ENCODE measurements around the gene IL32.

The IL32 gene, protein sequence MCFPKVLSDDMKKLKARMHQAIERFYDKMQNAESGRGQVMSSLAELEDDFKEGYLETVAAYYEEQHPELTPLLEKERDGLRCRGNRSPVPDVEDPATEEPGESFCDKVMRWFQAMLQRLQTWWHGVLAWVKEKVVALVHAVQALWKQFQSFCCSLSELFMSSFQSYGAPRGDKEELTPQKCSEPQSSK

DNA sequence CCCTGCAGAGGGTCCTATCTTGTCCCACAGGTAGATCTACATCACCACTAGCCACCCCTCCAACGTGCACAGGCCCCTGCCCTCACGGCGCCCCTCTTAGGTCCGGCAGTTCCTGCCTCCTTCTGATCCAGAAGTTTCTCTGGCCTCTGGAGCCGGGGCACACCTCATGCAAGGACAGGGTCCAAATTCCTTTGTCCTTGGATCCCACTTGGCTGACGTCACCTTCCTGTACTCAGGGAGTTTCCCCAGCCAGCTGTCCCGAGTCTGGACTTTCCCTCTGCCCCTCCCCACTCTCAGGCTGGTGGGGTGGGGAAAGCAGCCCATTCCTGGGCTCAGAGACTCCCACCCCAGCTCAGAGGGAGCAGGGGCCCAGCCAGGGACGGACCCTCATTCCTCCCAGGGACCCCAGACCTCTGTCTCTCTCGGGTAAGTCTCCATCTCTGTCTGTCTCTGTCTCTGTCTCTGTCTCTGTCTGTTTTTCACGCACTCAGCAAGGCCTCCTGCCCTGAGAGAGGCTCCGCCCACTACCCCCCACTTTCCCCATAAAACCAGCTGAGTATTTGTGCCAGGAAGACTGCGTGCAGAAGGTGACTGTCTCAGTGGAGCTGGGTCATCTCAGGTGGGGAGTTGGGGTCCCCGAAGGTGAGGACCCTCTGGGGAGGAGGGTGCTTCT, at the start of gene IL32:
TSS of gene IL32 (plus strand) at position 572 of the 673 bp plus-strand sequence. CDS start 172 bp downstream, outside the sequence.
- DNase-seq (ENCODE audit: low spot score), result no peak

DNA sequence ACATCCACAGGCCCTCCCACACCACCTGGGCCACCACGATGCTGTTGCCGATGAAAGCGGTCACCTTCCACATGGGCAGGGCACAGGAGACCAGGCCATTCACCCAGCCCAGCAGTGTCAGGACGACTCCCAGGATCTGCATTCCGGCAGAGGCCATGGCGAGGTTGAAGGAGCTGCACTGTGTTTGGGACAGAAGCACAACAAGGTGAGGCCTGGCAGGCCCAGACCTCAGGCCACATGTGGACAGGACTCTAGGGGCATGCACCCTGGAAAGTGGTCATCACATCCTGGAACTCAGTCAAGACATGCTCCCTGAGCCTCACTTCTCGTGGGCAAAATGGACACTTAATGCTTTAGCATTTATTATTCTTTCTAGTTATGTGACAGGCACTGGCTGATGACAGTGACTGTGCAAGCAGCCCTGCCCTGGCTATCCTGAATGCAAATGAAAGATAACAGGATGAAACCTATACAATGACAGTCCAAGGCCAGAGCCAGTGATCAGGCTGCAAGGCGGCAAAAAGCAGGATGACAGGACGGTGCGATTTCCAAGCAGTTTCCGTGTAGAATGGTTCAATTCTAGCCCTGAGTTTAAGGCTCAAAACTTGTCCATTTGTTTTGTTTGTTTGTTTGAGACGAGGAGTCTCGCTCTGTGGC, 49.4 kb upstream of the IL32 start:
- DNase-seq (ENCODE audit: low spot score), result peak; percentile 33

DNA sequence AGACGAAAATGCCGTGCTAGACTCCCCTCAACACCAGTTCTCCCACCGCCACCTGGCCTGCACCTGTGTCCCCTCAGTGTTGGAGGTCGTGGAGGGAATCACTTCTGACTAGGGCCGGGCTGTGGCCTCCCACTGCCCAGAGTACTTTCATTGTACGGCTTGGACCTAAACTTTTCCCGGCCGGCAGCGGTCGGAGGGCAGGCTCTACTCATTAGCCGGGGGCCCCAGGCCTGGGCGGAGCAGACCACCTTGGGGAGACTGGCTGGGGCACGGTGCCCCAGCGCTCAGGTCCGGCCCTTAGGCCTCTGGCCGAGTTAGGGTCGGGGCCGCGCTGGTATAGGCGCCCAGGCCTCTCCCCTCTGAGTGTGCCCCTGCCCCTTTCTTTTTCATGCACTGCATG, 48.1 kb upstream of the IL32 start:
- DNase-seq (ENCODE audit: low spot score), result no peak

DNA sequence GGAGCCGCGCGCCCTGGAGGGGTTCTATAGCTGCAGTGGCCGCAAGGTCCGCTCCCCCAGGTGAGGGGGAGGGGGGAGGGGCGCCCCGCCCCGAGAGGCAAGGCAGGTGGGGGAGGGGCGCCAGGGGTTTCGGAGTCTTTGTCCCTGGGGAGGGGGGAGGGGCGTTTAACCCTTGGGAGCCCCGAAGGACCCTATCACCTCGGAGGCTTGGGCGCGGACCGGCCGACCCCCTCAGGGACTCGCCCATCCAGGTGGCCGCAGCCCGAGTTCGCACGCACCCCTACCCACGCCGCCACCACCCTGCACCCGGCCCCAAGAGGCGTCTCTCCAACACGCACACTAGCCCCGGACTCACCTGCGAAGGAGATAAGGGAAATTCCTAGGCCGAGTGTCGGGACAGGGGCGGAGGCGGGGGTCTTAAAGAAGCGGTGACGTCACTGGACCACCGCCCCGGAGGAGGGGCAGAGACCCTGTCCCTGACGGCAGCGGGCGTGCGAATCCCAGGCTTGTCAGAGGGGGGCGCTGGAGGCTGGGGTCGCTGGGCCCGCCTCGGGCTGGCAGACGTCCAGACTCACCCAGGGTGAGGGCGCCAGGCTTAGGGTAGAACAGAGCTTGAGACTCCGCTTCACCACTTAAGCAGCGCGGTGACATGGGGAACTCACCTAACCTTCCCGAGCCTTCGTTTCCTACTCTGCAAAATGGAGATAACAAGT, 47.5 kb upstream of the IL32 start, which contains the start of gene CLDN6:
TSS of gene CLDN6 (minus strand) at position 390 of the 713 bp plus-strand sequence. CDS start 2,162 bp downstream, outside the sequence.
- DNase-seq (ENCODE audit: low spot score), result peak; percentile 9

DNA sequence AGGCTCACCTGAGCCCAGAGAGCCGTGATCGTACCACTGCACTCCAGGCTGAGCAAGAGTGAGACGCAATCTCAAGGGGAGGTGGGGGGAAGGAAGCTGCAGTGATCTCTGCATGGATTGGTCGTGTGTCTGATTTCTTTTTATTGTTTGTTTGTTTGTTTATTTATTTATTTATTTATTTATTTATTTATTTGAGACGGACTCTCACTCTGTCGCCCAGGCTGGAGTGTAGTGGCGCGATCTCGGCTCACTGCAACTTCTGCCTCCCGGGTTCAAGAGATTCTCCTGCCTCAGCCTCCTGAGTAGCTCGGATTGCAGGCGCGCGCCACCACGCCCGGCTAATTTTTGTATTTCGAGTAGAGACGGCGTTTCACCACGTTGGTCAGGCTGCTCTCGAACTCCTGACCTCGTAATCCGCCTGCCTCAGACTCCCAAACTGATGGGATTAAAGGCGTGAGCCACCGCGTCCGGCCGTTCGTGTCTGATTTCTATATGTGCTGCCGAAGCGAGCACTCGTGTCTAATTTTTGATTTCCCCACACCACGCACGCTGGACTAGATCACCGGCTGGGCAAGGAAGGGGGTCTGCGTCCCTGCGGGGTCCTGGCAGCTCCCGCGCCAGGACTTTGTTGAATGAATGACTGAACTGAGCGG, 45.7 kb upstream of the IL32 start:
- DNase-seq (ENCODE audit: low spot score), result no peak

DNA sequence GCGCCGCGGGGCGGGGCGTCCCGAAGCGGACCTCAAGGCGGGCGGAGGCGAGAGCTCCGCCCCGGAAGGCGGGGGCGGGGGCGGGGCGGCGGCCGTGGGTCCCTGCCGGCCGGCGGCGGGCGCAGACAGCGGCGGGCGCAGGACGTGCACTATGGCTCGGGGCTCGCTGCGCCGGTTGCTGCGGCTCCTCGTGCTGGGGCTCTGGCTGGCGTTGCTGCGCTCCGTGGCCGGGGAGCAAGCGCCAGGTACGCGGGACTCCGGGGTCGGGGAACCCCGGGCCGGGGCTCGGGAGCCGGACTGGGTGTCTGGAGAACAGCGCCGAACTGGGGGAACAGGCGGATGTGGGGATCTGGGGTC, 45.2 kb upstream of the IL32 start, which contains the start of gene TNFRSF12A:
TSS of gene TNFRSF12A (plus strand) at position 122 of the 357 bp plus-strand sequence. CDS start at position 152, 30 bp downstream.
- DNase-seq (ENCODE audit: low spot score), result peak; percentile 83

DNA sequence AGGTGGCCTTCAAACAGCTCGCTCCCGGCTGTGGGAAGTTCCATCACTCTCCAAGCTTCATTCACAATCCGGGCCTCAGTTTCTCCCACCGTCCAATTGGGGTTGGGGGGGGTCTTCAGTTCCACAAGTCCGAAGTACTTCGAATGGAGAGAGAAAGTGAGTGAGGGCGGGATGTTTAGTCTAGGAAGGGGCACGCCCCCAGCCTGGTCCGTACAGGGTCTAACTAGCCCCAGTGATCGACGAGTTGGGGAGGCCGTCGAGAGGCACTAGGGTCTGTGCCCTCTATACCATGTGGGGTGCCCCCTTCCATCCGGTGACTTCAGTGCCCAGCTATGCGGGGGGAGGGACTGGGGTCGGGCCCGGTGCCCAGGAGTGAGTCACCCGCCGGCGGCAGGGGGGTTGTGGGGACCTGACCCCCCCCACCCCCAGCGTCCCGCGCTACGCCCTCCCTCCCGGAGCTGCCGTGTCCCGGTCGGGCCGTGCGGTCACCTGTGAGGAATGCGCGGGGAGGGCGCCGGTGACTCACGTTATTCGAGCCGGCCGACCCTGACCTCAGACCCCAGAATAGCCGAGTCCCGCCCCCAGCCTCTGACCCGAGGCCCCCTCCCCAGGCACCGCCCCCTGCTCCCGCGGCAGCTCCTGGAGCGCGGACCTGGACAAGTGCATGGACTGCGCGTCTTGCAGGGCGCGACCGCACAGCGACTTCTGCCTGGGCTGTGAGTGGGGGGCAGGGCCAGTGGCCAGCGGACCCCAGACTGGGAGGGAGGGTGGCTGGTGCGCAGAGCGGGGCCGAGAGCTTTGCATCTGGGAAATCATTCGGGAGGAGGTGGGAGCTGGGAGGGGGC, 44.6 kb upstream of the IL32 start:
- DNase-seq (ENCODE audit: low spot score), result peak; percentile 49

DNA sequence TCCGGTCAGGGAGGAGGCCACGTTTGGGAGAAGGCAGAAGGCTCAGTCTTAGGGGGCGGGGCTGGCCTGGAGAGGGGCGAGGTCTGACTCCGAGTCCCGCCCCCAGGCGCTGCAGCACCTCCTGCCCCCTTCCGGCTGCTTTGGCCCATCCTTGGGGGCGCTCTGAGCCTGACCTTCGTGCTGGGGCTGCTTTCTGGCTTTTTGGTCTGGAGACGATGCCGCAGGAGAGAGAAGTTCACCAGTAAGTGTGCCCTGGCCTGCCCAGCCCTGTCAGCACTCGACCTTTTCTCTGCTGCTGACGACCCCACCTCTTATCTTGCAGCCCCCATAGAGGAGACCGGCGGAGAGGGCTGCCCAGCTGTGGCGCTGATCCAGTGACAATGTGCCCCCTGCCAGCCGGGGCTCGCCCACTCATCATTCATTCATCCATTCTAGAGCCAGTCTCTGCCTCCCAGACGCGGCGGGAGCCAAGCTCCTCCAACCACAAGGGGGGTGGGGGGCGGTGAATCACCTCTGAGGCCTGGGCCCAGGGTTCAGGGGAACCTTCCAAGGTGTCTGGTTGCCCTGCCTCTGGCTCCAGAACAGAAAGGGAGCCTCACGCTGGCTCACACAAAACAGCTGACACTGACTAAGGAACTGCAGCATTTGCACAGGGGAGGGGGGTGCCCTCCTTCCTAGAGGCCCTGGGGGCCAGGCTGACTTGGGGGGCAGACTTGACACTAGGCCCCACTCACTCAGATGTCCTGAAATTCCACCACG, 43.8 kb upstream of the IL32 start:
- peak; percentile 72 for DNase-seq (ENCODE audit: low spot score)

DNA sequence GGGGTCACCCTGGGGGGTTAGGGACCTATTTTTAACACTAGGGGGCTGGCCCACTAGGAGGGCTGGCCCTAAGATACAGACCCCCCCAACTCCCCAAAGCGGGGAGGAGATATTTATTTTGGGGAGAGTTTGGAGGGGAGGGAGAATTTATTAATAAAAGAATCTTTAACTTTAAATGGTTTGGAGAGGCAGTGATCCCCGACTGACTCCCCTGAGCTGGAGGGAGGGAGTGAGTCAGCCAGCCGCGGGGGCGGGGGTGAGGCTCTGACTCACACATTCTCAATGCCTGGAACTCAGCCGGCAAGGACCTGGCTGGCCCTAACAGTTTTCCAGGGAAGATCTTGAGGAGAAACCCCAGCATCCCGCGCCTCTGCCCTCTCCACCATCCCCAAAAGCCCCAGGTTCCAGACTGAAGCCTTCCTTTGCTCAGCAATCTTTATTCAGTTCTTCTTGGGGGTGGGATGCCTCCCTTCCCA, 43.2 kb upstream of the IL32 start:
- DNase-seq (ENCODE audit: low spot score), result peak; percentile 84

DNA sequence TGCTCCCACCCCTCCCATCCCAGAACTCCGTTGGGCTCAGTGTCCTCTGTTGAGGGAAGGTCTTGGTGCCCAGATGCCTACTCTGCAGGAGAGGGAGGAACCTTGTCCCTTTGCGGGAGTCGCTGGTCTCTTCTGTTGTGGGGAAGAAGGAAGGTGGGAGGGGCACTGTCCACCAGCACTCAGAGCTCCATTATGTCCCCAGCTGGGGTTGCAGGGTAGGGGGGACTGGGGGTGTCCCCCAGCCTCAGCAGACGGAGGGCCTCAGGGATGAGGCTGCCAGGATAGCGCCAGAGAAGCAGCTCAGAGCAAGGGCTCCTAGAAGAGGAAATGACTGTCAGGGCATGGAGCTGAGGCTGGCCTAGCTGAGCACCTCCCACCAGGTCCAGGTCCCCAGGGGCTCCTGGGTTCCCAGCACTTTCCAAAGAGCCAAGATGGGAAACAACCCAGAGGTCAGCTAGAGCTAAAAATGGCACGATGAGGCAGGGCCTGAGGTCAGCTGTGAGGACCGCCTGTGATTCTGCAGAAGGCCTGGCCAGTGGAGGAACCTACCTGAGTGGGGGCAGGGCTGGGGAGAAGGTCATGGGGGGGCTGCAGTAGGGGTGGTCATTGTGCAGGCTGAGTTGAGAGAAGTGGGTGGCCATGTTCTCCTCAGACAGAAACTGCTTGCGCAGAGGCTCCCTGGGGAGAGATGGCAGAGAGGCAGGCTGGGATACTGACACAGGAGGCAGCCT, 42.6 kb upstream of the IL32 start:
- DNase-seq (ENCODE audit: low spot score), result no peak

DNA sequence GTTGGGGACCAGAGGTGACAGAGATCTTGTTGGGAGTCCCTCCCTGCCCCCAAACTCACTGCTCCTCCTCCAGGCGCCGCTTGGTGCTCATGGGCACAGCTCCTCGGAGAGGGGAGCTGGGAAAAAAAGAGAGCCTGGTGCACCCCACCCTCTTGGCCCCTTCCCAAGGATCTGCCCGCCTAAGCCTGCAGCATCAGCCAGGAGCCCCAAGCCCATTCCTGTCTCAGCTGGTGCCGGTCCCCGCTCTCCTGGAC, 42.1 kb upstream of the IL32 start:
- peak; percentile 34 for DNase-seq (ENCODE audit: low spot score)

DNA sequence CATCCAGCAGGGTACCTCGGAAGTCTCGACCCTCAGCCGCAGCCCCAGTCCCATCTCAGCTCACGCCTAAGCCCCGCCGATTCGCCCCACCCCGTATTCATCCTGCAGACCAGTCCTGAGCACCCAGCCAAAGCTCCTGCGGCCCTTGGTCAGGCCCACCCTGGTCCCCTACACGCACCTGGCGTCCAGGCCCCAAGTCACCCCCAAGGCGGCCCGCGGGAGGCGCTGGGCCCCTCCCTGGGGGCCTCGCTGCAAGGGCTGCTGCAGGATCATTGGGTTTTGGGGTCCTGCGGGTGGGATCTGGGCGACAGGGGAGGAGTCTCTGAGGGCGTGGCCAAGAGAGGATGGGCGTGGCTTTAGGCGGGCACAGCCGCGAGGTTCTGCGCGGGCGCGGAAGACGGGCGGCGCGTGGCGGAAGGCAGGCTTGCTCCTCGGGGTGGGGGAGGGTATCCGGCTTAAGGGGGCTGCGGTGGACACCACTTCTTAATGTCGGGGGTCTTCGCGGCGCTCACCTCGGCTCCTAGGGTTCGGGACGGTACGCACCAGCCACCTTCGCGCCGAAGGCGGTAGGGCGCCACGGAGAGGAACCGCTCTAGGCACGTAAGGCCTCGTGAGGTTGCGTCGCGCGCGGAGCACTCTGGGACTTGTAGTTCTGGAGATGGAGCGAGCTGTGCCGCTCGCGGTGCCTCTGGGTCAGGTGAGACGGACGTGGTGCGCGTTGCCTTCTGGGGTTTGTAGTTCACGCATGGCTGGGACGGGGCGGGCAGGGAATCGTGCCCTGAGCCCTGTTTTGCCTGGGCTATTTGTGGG, 41.6 kb upstream of the IL32 start, which contains the start of the genes HCFC1R1 and THOC6:
TSS of gene HCFC1R1 (minus strand) at position 274 of the 810 bp plus-strand sequence. CDS start at position 273, 1 bp downstream.
TSS of gene THOC6 (plus strand) at position 367 of the 810 bp plus-strand sequence. CDS start at position 659, 292 bp downstream.
- peak; percentile 98 for DNase-seq (ENCODE audit: low spot score)

DNA sequence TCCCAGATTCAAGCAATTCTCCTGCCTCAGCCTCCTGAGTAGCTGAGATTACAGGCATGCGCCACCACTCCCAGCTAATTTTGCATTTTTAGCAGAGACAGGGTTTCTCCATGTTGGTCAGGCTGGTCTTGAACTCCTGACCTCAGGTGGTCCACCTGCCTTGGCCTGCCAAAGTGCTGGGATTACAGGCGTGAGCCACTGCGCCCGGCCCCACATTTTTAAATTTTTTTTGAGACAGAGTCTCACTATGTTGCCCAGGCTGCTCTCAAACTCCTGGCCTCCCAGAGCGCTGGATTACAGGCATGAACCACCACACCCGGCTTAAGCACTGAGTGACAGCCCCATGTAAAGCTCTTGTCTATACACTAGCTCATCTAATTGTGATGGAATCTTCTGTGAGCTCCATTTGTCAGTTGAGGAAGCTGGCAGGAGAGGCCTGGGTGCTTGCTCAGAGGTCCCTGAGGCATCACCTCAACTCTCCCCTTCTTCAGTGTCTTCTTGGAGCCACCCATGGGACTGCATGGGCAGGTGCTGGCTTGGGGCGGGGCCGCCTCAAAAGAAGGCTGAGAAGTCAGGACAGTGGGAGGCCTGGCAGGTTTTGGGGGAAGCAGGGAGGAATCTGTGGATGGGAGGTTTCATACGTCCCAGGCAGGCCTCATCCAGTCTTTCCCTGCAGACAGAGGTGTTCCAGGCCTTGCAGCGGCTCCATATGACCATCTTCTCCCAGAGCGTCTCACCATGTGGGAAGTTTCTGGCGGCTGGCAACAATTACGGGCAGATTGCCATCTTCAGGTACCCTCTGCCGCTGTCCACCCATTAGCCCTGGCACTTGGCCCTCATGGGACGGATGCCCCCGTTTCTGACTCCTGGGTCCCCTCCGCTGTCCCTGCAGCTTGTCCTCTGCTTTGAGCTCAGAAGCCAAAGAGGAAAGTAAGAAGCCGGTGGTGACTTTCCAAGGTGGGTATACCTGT, 40.1 kb upstream of the IL32 start:
- DNase-seq (ENCODE audit: low spot score), result no peak

DNA sequence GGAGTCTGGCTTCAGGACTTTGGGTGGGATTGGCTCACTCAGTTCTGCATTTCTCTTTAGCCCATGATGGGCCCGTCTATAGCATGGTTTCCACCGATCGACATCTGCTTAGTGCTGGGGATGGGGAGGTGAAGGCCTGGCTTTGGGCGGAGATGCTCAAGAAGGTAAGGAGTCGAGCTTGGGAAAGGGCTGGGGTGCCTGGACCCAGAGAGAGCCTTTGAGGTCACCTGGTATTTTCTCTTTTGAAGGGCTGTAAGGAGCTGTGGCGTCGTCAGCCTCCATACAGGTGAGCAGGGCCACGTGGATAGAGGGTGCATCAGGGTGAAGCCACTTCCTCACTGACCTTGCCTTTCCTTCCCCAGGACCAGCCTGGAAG, 39.4 kb upstream of the IL32 start:
- no peak for DNase-seq (ENCODE audit: low spot score)

DNA sequence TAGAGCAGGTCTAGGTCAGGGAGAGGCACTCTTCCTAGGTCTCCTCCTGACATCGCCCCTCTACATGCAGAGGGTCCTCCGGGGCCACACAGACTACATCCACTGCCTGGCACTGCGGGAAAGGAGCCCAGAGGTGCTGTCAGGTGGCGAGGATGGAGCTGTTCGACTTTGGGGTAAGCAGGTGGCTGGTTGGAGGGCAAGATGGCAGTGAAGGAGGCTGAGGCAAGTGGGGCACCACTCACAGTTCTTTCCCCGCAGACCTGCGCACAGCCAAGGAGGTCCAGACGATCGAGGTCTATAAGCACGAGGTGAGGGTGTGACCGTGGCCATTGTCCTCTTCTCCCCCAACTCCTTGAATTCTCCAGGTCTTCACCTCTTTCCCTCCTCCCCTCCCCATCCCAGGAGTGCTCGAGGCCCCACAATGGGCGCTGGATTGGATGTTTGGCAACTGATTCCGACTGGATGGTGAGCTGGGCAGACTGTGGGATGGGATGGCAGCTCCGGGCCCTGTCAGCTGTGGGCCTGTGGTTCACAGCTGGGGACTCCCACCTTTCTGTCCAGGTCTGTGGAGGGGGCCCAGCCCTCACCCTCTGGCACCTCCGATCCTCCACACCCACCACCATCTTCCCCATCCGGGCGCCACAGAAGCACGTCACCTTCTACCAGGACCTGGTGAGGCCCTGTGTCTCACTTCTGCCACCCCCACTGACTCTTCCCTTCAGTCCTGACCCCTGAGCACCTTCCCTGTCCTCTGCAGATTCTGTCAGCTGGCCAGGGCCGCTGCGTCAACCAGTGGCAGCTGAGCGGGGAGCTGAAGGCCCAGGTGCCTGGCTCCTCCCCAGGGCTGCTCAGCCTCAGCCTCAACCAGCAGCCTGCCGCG, 38.6 kb upstream of the IL32 start:
- DNase-seq (ENCODE audit: low spot score), result no peak

DNA sequence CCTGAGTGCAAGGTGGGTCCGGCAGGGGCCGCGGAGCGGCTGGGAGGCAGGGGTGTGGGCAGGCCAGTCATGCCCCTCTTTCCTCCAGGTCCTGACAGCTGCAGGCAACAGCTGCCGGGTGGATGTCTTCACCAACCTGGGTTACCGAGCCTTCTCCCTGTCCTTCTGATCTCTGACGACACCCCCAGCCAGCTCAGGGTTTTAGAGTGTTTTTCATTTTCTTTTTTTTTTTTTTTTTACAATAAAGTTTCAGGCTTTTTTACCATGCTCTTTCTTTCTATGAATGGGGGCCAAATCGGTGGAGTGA, 38.0 kb upstream of the IL32 start:
- no peak for DNase-seq (ENCODE audit: low spot score)

Data from hematopoietic multipotent progenitor cell treated with erythropoietin and hydrocortisone succinate and interleukin-3 and kit ligand, for 15 days (in vitro differentiated cells).